Measurements from ENCODE around the gene PGK1. TPM values are rescaled to one million over a fixed set of nuclear protein-coding genes. Genes with fewer than 3 reads are reported as not detected.
"Not testable (repeated sequence)": the region's sequence is repeated elsewhere in the genome, so short reads cannot be mapped to it uniquely, and the experiment has no call there.

Gene PGK1
- total RNA-seq, 1 donor: 110 TPM

- no peak for DNase-seq (ENCODE audit: low read depth in 2 of 3, low spot score in 2 of 3)
Observed at GRCh38 chrX:78111140-78111931, 7.3 kb downstream of the PGK1 start.

DNA sequence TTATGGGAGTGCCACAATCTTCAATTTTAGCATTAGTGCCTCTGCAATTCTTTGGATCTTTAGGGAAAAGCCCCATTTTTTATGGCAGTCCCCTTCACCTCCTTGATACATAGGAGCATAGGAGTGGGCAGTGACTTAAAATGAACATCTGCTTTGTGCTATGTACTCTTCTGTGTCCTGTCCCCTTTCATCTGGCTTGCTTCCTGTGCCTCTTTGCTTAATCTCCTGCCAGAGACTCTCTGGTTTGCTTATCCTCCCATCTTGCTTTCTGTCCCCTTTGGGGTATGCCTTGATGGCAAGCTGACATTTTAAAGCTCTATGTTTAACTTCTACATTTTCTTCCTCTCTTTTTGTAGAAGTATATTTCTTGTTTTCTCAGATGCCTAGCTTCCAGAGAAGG lies 12.3 kb downstream of the PGK1 start:
- no peak for DNase-seq (ENCODE audit: low read depth in 2 of 3, low spot score in 2 of 3)

DNA sequence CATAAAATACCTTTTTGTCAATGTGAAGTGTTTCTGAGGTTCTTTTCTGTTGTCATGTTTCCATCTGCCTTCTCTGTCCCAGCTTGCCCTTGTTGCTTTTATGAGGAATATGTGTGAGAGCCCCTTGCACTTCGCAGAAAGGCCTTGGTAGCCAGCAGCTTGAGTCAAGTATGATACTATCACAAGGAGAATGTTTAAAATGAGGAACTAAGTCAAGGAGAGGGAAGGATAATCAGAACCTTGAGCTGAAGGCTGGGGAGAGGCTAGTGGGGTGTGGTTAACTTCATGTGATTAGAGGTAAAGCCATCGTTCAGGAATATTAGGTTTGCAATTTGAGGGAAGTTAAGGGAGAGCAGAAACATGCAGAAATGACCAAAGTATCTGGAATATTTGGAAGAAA lies 12.7 kb downstream of the PGK1 start:
- DNase-seq (ENCODE audit: low read depth in 2 of 3, low spot score in 2 of 3): no peak

- no peak for DNase-seq (ENCODE audit: low read depth in 2 of 3, low spot score in 2 of 3)
Observed at GRCh38 chrX:78118628-78119027, 14.6 kb downstream of the PGK1 start.

DNA sequence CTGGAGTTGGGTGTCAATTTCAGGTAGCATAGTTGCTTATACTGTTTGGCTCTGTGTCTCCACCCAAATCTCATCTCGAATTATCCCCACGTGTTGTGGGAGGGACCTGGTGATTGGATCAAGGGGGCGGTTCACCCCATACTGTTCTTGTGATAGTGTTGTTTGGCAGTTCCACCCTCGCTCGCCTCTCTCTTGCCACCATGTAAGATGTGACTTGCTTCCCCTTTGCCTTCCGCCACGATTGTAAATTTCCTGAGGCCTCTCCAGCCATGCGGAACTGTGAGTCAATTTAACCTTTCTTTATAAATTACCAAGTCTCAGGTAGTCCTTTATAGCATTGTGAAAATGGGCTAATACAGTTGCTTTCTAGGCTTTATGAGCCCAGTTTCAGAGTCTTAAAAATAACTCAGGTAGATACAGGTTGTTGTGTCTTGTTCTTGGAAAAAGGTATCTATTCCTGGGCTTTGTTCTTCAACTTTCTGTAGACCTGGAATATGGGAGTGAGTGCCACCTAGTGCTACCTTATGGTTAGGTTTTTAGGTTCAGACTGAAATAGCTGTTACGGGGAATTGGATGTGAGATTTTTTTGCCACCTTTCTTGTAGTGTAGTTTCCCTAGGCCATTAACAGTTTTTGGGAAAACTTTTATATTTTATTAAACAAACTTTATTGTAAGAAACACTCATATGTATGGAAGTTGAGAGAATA lies 15.6 kb downstream of the PGK1 start:
- DNase-seq (ENCODE audit: low read depth in 2 of 3, low spot score in 2 of 3): peak in 1 of 3 donors; percentile 25

DNA sequence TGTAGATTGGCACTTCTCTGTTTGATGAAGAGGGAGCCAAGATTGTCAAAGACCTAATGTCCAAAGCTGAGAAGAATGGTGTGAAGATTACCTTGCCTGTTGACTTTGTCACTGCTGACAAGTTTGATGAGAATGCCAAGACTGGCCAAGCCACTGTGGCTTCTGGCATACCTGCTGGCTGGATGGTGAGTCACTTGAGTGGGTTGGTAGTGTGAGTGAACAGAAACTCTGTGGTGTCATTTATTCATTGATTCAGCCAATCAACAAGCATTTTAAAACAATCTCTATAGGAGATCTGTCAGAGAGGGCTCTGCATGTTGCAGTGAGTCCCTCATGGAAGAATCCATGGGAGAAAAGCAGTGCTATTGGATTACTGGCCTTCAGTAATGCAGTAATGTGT lies 19.1 kb downstream of the PGK1 start:
- DNase-seq (ENCODE audit: low read depth in 2 of 3, low spot score in 2 of 3): no peak

GRCh38 chrX:78124307-78124706 lies 20.3 kb downstream of the PGK1 start:
- DNase-seq (ENCODE audit: low read depth in 2 of 3, low spot score in 2 of 3): peak in 1 of 3 donors; percentile 50

- DNase-seq (ENCODE audit: low read depth in 2 of 3, low spot score in 2 of 3): no peak
Observed at GRCh38 chrX:78125148-78125547, 21.1 kb downstream of the PGK1 start.

DNA sequence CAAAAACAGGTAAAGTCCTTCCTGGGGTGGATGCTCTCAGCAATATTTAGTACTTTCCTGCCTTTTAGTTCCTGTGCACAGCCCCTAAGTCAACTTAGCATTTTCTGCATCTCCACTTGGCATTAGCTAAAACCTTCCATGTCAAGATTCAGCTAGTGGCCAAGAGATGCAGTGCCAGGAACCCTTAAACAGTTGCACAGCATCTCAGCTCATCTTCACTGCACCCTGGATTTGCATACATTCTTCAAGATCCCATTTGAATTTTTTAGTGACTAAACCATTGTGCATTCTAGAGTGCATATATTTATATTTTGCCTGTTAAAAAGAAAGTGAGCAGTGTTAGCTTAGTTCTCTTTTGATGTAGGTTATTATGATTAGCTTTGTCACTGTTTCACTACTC lies 21.7 kb downstream of the PGK1 start:
- DNase-seq (ENCODE audit: low read depth in 2 of 3, low spot score in 2 of 3): not testable (repeated sequence)

GRCh38 chrX:78129714-78130113 lies 25.7 kb downstream of the PGK1 start:
- DNase-seq (ENCODE audit: low read depth in 2 of 3, low spot score in 2 of 3): no peak

DNA sequence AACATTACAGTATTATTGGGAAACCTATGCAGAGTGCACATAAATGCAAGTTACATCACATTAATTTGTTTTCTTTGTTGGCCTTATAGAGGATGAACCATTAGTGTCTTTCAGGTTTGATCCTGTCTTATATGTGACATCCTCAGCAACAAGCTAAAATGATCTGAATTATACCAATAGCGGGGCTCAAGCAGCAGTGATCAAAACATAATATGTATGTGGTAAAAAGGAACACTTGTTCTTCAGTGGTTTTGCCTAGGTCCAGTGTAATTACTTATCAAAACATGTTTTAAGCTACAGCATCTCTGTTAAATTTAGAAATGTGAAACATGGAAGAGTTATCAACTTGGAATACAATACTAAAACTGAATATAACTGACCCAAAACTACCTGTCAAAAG lies 26.3 kb downstream of the PGK1 start:
- DNase-seq (ENCODE audit: low read depth in 2 of 3, low spot score in 2 of 3): no peak

DNA sequence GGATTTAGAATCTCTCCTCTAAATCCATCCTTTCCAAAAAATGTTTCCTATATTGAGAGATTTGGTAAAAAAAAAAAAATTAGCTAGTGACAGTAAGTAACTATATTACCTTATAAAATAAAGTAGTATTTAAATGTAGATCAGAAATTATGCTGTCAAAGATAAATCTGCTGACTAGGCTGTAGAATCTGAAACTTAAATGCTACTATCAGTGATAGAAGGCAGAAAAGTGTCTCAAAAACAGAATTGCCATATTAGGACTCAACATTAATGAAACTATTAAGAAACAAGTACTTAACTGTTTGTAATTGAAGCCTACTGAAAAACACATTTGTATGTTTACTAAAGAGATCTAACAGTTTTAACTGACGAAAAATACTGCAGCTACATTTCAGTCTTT lies 27.1 kb downstream of the PGK1 start:
- no peak for DNase-seq (ENCODE audit: low read depth in 2 of 3, low spot score in 2 of 3)

DNA sequence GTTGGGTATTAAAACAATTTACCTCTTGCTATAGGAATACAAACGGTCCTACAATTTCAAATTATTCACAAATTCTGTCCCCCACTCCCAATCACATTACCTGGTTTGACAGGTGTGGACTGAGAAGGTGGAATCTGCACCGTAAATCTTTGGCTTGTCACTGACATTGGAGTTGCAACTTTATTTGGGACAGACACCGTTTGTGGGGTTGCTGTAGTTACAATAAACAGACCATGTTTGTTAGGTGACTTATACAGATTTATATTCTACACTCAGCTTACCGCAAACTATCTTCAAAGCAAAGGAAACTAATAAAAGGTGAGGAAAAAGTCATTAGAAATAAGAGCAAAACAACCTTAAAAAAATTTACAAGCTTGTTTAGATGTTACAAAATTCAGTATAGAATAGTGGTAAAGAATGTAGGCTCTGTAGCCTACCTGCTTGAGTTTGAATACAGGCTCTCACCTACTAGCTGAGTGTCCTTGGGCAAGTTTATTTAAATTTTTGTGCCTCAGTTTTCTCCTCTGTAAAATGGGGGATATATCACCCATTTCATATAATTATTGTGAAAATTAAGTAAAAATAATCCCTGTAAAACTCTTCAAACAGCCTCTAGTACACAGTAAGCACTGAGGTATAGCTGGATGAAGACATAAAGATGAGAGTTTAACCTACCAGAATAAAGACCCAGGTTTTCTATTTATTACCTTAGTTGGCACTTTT lies 29.4 kb downstream of the PGK1 start:
- DNase-seq (ENCODE audit: low read depth in 2 of 3, low spot score in 2 of 3): no peak

- DNase-seq (ENCODE audit: low read depth in 2 of 3, low spot score in 2 of 3): peak; percentile 41 to 89 (median 81)
Observed at GRCh38 chrX:78139160-78140123, 35.4 kb downstream of the PGK1 start, which contains the start of gene TAF9B. Gene TAF9B, minus strand, starts transcription at chrX:78139650. Its CDS starts 39 bp downstream, at chrX:78139611.

GRCh38 chrX:78140206-78140605 lies 36.2 kb downstream of the PGK1 start:
- DNase-seq (ENCODE audit: low read depth in 2 of 3, low spot score in 2 of 3): no peak

DNA sequence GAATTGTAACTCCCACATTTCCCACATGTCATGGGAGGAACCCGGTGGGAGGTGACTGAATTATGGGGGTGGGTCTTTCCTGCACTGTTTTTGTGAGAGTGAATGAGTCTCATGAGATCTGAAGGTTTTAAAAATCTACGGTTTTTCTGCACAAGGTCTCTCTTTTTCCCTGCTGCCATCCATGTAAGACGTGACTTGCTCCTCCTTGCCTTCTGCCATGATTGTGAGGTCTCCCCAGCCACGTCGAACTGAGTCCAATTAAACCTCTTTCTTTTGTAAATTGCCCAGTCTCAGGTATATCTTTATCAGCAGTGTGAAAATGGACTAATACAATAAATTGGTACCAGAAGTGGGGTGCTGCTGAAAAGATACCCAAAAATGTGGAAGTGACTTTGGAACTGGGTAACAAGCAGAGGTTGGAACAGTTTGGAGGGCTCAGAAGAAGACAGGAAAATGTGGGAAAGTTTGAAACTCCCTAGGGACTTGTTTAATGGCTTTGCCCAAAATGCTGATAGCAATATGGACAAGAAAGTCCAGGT lies 43.0 kb downstream of the PGK1 start:
- not testable (repeated sequence) for DNase-seq (ENCODE audit: low read depth in 2 of 3, low spot score in 2 of 3)

GRCh38 chrX:78157373-78157772 lies 53.3 kb downstream of the PGK1 start:
- DNase-seq (ENCODE audit: low read depth in 2 of 3, low spot score in 2 of 3): not testable (repeated sequence)

- DNase-seq (ENCODE audit: low read depth in 2 of 3, low spot score in 2 of 3): not testable (repeated sequence)
Observed at GRCh38 chrX:78157846-78158245, 53.8 kb downstream of the PGK1 start.

DNA sequence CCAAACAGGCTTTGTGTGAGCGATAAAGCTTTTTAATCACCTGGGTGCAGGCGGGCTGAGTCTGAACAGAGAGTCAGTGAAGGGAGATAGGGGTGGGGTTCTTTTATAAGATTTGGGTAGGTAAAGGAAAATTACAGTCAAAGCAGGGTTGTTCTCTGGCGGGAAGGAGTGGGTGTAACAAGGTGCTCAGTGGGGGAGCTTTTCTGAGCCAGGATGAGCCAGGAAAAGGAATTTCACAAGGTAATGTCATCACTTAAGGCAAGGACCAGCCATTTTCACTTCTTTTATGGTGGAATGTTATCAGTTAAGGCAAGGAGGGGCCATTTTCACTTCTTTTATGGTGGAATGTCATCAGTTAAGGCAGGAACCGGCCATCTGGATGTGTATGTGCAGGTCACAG lies 56.7 kb downstream of the PGK1 start:
- not testable (repeated sequence) for DNase-seq (ENCODE audit: low read depth in 2 of 3, low spot score in 2 of 3)

DNA sequence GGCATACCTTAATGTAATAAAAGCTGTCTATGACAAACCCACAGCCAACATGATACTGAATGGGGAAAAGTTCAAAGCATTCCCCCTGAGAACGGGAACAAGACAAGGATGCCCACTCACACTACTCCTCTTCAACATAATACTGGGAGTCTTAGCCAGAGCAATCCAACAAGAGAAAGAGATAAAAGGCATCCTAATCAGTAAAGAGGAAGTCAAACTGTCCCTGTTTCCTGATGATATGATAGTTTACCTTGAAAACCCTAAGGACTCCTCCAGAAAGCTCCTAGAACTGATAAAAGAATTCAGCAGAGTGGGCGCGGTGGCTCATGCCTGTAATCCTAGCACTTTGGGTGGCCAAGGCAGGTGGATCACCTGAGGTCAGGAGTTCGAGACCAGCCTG lies 59.1 kb downstream of the PGK1 start:
- DNase-seq (ENCODE audit: low read depth in 2 of 3, low spot score in 2 of 3): not testable (repeated sequence)
